Breast epithelium (tissue), 3 donors: ENCODE measurements around the gene OLIG3.

ENCODE experiments used
- POLR2A ChIP-seq: fragments of 450-650 bp; IDR thresholded peaks from one replicate; pipeline ENCODE4 v1.6.1; 2016; ENCODE audit warnings: antibody characterized with exemption, mild to moderate bottlenecking, moderate library complexity
- TF ChIP-seq, protein P1 (sequence below), 3 donors: fragments of 450-650 bp; IDR thresholded peaks; one replicate each; pipeline ENCODE4 v1.5.1; 2016 to 2017; ENCODE audit warnings: antibody characterized with exemption in 3 of 3, mild to moderate bottlenecking in 3 of 3, moderate library complexity in 3 of 3

DNA sequence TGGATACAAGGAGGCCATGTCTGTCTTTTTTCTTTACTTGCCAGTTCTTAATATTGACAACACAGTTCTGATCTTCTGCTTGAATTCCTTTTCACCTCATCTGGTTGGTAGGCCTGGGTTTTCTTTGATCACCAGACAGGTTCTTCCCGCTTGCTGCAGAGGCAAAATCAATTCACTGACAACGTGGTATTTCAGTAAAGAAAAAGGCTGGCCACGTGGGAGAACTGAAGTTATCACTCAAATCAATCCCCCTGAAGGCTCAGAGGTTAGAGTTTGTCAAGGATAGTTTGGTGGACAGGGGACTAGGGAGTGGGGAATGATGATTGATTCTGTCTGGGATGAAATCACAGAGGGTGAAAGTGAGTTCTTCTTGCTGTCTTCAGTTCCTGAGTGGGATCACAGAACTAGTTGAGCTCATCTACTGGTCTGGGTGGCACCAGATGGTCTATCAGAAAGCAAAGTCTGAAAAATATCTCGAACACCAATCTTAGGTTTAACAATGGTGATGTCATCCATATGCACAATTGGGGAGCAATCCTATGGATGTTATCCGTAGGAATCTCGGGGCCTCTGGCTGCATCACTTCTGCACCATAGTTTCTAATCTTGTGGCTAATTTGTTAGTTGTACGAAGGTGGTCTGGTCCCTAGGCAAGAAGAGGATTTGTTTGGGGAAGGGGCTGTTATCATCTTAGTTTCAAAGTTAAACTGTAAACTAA is 37.3 kb upstream of the OLIG3 start:
- no peak for TF ChIP-seq POLR2A
- TF ChIP-seq, protein P1, sequence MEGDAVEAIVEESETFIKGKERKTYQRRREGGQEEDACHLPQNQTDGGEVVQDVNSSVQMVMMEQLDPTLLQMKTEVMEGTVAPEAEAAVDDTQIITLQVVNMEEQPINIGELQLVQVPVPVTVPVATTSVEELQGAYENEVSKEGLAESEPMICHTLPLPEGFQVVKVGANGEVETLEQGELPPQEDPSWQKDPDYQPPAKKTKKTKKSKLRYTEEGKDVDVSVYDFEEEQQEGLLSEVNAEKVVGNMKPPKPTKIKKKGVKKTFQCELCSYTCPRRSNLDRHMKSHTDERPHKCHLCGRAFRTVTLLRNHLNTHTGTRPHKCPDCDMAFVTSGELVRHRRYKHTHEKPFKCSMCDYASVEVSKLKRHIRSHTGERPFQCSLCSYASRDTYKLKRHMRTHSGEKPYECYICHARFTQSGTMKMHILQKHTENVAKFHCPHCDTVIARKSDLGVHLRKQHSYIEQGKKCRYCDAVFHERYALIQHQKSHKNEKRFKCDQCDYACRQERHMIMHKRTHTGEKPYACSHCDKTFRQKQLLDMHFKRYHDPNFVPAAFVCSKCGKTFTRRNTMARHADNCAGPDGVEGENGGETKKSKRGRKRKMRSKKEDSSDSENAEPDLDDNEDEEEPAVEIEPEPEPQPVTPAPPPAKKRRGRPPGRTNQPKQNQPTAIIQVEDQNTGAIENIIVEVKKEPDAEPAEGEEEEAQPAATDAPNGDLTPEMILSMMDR (IDR thresholded peaks at IDR 0.05), result no peak
